Activated CD4-positive, alpha-beta T cell treated with anti-CD3 and anti-CD28 coated beads, Interleukin-2, amount 50 U/mL, for 16 hours (primary cell): ENCODE measurements around the gene DPM3.
"Not testable (repeated sequence)": the region's sequence is repeated elsewhere in the genome, so short reads cannot be mapped to it uniquely, and the experiment has no call there.

ENCODE experiments used
- DNase-seq: peaks from one replicate; pipeline ENCODE4 v3.0.0-alpha.2; 2020

The DPM3 gene

GRCh38 chr1:155175281-155175926 lies 35.1 kb upstream of the DPM3 start:
- no peak for DNase-seq

GRCh38 chr1:155174324-155175280 lies 34.3 kb upstream of the DPM3 start:
- peak; percentile 57 for DNase-seq

- peak; percentile 84 for DNase-seq
Measured at GRCh38 chr1:155173478-155174323, 33.4 kb upstream of the DPM3 start, which contains the start of gene TRIM46. TSS of gene TRIM46 (plus strand) at chr1:155173849. CDS start at chr1:155173967, 118 bp downstream.

- DNase-seq, result peak; percentile 97
Measured at GRCh38 chr1:155172732-155173477, 32.6 kb upstream of the DPM3 start, which contains the start of gene KRTCAP2. TSS of gene KRTCAP2 (minus strand) at chr1:155173304. CDS start at chr1:155173224, 80 bp downstream.

- DNase-seq, result no peak
Measured at GRCh38 chr1:155171836-155172731, 31.8 kb upstream of the DPM3 start.

- no peak for DNase-seq
Measured at GRCh38 chr1:155170806-155171205, 30.5 kb upstream of the DPM3 start.

- no peak for DNase-seq
Measured at GRCh38 chr1:155170101-155170785, 29.9 kb upstream of the DPM3 start.

- DNase-seq, result no peak
Measured at GRCh38 chr1:155169541-155169940, 29.2 kb upstream of the DPM3 start.

GRCh38 chr1:155168456-155169210 lies 28.3 kb upstream of the DPM3 start:
- DNase-seq, result no peak

GRCh38 chr1:155168105-155168445 lies 27.7 kb upstream of the DPM3 start:
- DNase-seq, result not testable (repeated sequence)

- peak; percentile 89 for DNase-seq
Measured at GRCh38 chr1:155167166-155168104, 27.1 kb upstream of the DPM3 start.

- no peak for DNase-seq
Measured at GRCh38 chr1:155166471-155167165, 26.3 kb upstream of the DPM3 start.

- no peak for DNase-seq
Measured at GRCh38 chr1:155166051-155166470, 25.7 kb upstream of the DPM3 start.

- not testable (repeated sequence) for DNase-seq
Measured at GRCh38 chr1:155164625-155165024, 24.3 kb upstream of the DPM3 start.

GRCh38 chr1:155163785-155164184 lies 23.5 kb upstream of the DPM3 start:
- not testable (repeated sequence) for DNase-seq

GRCh38 chr1:155162631-155163030 lies 22.3 kb upstream of the DPM3 start:
- DNase-seq, result not testable (repeated sequence)

GRCh38 chr1:155160128-155160527 lies 19.8 kb upstream of the DPM3 start:
- no peak for DNase-seq

- no peak for DNase-seq
Measured at GRCh38 chr1:155158991-155159390, 18.7 kb upstream of the DPM3 start.
